ENCODE data around the gene FKBP3.

DNA sequence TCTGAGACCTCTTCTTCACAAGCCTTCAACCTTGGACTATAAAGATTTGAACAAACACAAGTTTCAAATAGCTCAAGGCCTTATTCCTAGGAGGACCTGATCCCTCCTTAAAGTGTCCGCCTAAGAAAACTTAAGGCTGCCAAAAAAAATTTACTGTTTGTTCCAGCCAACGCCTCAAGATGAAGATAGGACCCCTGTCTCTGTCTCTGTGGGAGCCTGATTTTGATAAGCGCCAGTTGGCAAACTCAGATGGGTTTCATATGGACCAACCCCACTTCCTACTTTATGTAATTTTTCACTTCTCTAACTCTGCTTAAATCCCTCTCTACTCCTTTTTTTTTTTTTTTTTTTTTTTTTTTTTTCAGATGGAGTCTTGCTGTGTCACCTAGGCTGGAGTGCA is 11.0 kb downstream of the FKBP3 start:
- TF ChIP-seq, protein P1, sequence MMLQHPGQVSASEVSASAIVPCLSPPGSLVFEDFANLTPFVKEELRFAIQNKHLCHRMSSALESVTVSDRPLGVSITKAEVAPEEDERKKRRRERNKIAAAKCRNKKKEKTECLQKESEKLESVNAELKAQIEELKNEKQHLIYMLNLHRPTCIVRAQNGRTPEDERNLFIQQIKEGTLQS (CRISPR knock-in tag; conservative IDR thresholded peaks at IDR 0.05): no peak
- TF ChIP-seq CREB1 (CRISPR knock-in tag; IDR thresholded peaks at IDR 0.05) (no peak), ELF4 (CRISPR knock-in tag; IDR thresholded peaks at IDR 0.05; ENCODE audit: low read depth) (no peak), TP53 (CRISPR knock-in tag; IDR thresholded peaks at IDR 0.05) (no peak), TEAD1 (CRISPR knock-in tag; IDR thresholded peaks at IDR 0.05) (no peak), CBFB (CRISPR knock-in tag; IDR thresholded peaks at IDR 0.05; ENCODE audit: low read depth) (no peak), TEAD4 (CRISPR knock-in tag; IDR thresholded peaks at IDR 0.05) (no peak)
- TF ChIP-seq, protein P2, sequence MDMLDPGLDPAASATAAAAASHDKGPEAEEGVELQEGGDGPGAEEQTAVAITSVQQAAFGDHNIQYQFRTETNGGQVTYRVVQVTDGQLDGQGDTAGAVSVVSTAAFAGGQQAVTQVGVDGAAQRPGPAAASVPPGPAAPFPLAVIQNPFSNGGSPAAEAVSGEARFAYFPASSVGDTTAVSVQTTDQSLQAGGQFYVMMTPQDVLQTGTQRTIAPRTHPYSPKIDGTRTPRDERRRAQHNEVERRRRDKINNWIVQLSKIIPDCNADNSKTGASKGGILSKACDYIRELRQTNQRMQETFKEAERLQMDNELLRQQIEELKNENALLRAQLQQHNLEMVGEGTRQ (CRISPR knock-in tag; IDR thresholded peaks at IDR 0.05): no peak
- TF ChIP-seq, protein P3, sequence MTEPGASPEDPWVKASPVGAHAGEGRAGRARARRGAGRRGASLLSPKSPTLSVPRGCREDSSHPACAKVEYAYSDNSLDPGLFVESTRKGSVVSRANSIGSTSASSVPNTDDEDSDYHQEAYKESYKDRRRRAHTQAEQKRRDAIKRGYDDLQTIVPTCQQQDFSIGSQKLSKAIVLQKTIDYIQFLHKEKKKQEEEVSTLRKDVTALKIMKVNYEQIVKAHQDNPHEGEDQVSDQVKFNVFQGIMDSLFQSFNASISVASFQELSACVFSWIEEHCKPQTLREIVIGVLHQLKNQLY (CRISPR knock-in tag; IDR thresholded peaks at IDR 0.05): no peak
- TF ChIP-seq, protein P4, sequence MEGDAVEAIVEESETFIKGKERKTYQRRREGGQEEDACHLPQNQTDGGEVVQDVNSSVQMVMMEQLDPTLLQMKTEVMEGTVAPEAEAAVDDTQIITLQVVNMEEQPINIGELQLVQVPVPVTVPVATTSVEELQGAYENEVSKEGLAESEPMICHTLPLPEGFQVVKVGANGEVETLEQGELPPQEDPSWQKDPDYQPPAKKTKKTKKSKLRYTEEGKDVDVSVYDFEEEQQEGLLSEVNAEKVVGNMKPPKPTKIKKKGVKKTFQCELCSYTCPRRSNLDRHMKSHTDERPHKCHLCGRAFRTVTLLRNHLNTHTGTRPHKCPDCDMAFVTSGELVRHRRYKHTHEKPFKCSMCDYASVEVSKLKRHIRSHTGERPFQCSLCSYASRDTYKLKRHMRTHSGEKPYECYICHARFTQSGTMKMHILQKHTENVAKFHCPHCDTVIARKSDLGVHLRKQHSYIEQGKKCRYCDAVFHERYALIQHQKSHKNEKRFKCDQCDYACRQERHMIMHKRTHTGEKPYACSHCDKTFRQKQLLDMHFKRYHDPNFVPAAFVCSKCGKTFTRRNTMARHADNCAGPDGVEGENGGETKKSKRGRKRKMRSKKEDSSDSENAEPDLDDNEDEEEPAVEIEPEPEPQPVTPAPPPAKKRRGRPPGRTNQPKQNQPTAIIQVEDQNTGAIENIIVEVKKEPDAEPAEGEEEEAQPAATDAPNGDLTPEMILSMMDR (IDR thresholded peaks at IDR 0.05): no peak
- TF ChIP-seq, protein P5, sequence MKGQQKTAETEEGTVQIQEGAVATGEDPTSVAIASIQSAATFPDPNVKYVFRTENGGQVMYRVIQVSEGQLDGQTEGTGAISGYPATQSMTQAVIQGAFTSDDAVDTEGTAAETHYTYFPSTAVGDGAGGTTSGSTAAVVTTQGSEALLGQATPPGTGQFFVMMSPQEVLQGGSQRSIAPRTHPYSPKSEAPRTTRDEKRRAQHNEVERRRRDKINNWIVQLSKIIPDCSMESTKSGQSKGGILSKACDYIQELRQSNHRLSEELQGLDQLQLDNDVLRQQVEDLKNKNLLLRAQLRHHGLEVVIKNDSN (CRISPR knock-in tag; IDR thresholded peaks at IDR 0.05): no peak
- TF ChIP-seq, protein P6, sequence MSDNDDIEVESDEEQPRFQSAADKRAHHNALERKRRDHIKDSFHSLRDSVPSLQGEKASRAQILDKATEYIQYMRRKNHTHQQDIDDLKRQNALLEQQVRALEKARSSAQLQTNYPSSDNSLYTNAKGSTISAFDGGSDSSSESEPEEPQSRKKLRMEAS (CRISPR knock-in tag; IDR thresholded peaks at IDR 0.05): no peak
- TF ChIP-seq, protein P7, sequence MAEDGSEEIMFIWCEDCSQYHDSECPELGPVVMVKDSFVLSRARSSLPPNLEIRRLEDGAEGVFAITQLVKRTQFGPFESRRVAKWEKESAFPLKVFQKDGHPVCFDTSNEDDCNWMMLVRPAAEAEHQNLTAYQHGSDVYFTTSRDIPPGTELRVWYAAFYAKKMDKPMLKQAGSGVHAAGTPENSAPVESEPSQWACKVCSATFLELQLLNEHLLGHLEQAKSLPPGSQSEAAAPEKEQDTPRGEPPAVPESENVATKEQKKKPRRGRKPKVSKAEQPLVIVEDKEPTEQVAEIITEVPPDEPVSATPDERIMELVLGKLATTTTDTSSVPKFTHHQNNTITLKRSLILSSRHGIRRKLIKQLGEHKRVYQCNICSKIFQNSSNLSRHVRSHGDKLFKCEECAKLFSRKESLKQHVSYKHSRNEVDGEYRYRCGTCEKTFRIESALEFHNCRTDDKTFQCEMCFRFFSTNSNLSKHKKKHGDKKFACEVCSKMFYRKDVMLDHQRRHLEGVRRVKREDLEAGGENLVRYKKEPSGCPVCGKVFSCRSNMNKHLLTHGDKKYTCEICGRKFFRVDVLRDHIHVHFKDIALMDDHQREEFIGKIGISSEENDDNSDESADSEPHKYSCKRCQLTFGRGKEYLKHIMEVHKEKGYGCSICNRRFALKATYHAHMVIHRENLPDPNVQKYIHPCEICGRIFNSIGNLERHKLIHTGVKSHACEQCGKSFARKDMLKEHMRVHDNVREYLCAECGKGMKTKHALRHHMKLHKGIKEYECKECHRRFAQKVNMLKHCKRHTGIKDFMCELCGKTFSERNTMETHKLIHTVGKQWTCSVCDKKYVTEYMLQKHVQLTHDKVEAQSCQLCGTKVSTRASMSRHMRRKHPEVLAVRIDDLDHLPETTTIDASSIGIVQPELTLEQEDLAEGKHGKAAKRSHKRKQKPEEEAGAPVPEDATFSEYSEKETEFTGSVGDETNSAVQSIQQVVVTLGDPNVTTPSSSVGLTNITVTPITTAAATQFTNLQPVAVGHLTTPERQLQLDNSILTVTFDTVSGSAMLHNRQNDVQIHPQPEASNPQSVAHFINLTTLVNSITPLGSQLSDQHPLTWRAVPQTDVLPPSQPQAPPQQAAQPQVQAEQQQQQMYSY (CRISPR knock-in tag; IDR thresholded peaks at IDR 0.05): no peak
